Natural killer cell (primary cell): ENCODE data around the gene BCL2L2. TPM values are rescaled to one million over a fixed set of nuclear protein-coding genes. Genes with fewer than 3 reads are reported as not detected.

Experiments used
- ATAC-seq, 3 donors: fragments of 150-1000 bp in 2 of 3; fragments of 200-7000 bp in 1 of 3; cut with Tn5 transposase; 1 replicate in 1 of 3; 2 replicates in 2 of 3; pipeline ENCODE4 v1.10.0; 2021; ENCODE audit warnings: mild to moderate bottlenecking in 2 of 3, moderate library complexity in 2 of 3
- DNase-seq, 2 donors: peaks; one replicate each; pipeline versions ENCODE4 v3.0.0 to v3.0.0-alpha.2; 2013 to 2021; ENCODE audit warnings: mixed read lengths in 1 of 2
- H3K27ac ChIP-seq: one replicate; pipeline ENCODE4 v1.5.1; 2013; ENCODE audit warnings: mild to moderate bottlenecking, low read length
- H3K27me3 ChIP-seq: one replicate; pipeline ENCODE4 v1.6.1; 2013; ENCODE audit warnings: low read length; ENCODE audit not compliant: control insufficient read depth, insufficient read depth
- H3K36me3 ChIP-seq: one replicate; pipeline ENCODE4 v1.6.1; 2013; ENCODE audit warnings: low read length; ENCODE audit not compliant: control insufficient read depth, insufficient read depth
- H3K4me1 ChIP-seq: one replicate; pipeline ENCODE4 v1.6.1; 2013; ENCODE audit warnings: low read length; ENCODE audit not compliant: control insufficient read depth, insufficient read depth
- H3K4me3 ChIP-seq: one replicate; pipeline ENCODE4 v1.5.1; 2013; ENCODE audit warnings: low read length
- H3K9me3 ChIP-seq: one replicate; pipeline ENCODE4 v1.6.1; 2013; ENCODE audit warnings: low read length; ENCODE audit not compliant: control insufficient read depth, insufficient read depth
- H3K27ac Mint-ChIP-seq, 2 donors: one replicate each; pipeline ENCODE4 v1.8.0; 2022; ENCODE audit warnings: mild to moderate bottlenecking in 2 of 2, mixed read lengths in 2 of 2, moderate library complexity in 1 of 2
- H3K27me3 Mint-ChIP-seq, 2 donors: one replicate each; pipeline ENCODE4 v1.8.0; 2022; ENCODE audit warnings: low read depth in 2 of 2, mixed read lengths in 2 of 2
- H3K36me3 Mint-ChIP-seq: one replicate; pipeline ENCODE4 v1.8.0; 2022; ENCODE audit warnings: mixed read lengths
- H3K4me1 Mint-ChIP-seq, 2 donors: one replicate each; pipeline ENCODE4 v1.8.0; 2022; ENCODE audit warnings: mixed read lengths in 2 of 2
- H3K4me3 Mint-ChIP-seq: one replicate; pipeline ENCODE4 v1.8.0; 2022; ENCODE audit warnings: mild to moderate bottlenecking, moderate library complexity, mixed read lengths
- H3K9me3 Mint-ChIP-seq, 2 donors: one replicate each; pipeline ENCODE4 v1.8.0; 2022; ENCODE audit warnings: mixed read lengths in 2 of 2
- CTCF ChIP-seq: fragments of 200-600 bp; IDR thresholded peaks from one replicate; pipeline ENCODE4 v1.8.0; 2022; ENCODE audit warnings: antibody characterized with exemption
- WGBS: methylation state at CpG from one replicate; pipeline ENCODE4 v1.1.7; 2013; ENCODE audit warnings: missing lambda C conversion rate; ENCODE audit not compliant: insufficient coverage; 5-methylcytosine and 5-hydroxymethylcytosine counted together
- intact Hi-C: fragments of 100-400 bp; cut with micrococcal nuclease; formaldehyde crosslinking; loops from one replicate; pipeline ENCODE4 v1.14.2; 2022
- total RNA-seq, 4 donors: library from RNA; stranded (reverse); fragments of 120-200 nt in 1 of 4; gene quantifications; one replicate each; pipeline versions ENCODE4 v1.2.3 to v1.2.4, GENCODE V29; 2013 to 2022

Gene BCL2L2
- total RNA-seq, 3 donors from 2014 or later (not counting 1 experiment from before 2014, with no cell fraction given), result 13.8 to 25.3 (median 14.4) TPM

GRCh38 chr14:23286020-23286901 lies 20.4 kb upstream of the BCL2L2 start, which contains the start of gene HOMEZ:
Gene HOMEZ, minus strand, starts transcription at chr14:23286132. Its CDS starts 180 bp downstream, at chr14:23285952.
- WGBS, result 1% methylated on average over 53 of the region's 53 CpGs
- ATAC-seq, result peak; percentile 94 to 99 (median 97)
- Histone ChIP-seq H3K36me3 (no peaks in the 10 kb centered on the region), H3K9me3 (no peaks in the 10 kb centered on the region), H3K4me1 (peaks cover 10% of the 10 kb centered on the region), H3K27ac (peak within 1 kb of the TSS; percentile 78), H3K27me3 (no peaks in the 10 kb centered on the region), H3K4me3 (peak within 1 kb of the TSS; percentile 69)
- Mint-ChIP-seq H3K27ac (peak within 1 kb of the TSS; percentile 90 to 94), H3K9me3 (no peaks in the 10 kb centered on the region), H3K27me3 (no peaks in the 10 kb centered on the region), H3K4me3 (peak within 1 kb of the TSS; percentile 95), H3K36me3 (no peaks in the 10 kb centered on the region), H3K4me1 (peaks cover 13 to 18% of the 10 kb centered on the region in 2 donors)
- no peak for TF ChIP-seq CTCF
- DNase-seq, result peak; percentile 97
- intact Hi-C loops, result loop anchor here (1.0 kb wide), 2 partner anchors 15 to 35 kb away; partner anchors contain the start of gene PABPN1

GRCh38 chr14:23286902-23287479 lies 19.6 kb upstream of the BCL2L2 start:
- peak overlapping the region; percentile 73 for H3K27ac ChIP-seq
- Mint-ChIP-seq H3K4me3 (peak overlapping the region; percentile 95), H3K36me3 (no peaks in the 10 kb centered on the region), H3K9me3 (no peaks in the 10 kb centered on the region), H3K27ac (peak overlapping the region; percentile 90 to 94), H3K4me1 (peaks cover 13 to 18% of the 10 kb centered on the region in 2 donors), H3K27me3 (no peaks in the 10 kb centered on the region)
- DNase-seq, result no peak
- 72% methylated on average over 6 of the region's 6 CpGs for WGBS
- H3K27me3 ChIP-seq, result no peaks in the 10 kb centered on the region
- no peaks in the 10 kb centered on the region for H3K36me3 ChIP-seq
- no peaks in the 10 kb centered on the region for H3K9me3 ChIP-seq
- peak overlapping the region; percentile 69 for H3K4me3 ChIP-seq
- no peak for ATAC-seq
- no peak for TF ChIP-seq CTCF
- intact Hi-C loops, result loop anchor here (1.0 kb wide), 2 partner anchors 14 to 34 kb away; partner anchors contain the start of gene PABPN1
- H3K4me1 ChIP-seq, result peaks cover 10% of the 10 kb centered on the region

DNA sequence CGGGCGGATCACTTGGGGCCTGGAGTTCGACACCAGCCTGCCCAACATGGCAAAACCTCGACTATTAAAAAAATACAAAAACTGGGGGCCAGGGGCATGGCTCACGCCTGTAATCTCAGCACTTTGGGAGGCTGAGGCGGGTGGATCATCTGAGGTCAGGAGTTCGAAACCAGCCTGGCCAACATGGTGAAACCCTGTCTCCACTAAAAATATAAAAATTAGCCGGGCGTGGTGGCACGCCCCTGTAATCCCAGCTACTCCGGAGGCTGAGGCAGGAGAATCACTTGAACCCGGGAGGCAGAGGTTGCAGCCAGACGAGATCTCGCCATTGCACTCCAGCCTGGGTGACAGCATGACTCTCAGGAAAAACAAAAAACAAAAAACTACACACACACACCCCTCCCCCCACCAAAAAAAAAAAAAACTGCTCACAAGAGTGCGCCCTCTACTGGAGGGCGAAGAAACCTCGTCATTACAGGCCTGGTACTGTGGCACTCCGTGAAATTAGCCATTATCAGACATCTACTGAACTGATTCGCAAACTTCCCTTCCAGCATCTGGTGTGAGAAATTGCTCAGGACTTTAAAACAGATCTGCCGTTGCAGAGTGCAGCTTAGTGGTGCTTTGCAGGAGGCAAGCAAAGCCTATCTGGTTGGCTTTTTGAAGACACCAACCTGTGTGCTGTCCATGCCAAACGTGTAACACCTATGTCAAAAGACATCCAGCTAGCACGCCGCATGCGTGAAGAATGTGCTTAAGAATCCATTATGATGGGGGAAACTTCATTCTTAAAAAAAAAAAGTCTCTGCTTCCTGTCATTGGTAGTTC lies 11.7 kb upstream of the BCL2L2 start:
- H3K27ac ChIP-seq, result peak overlapping the region; percentile 8
- Mint-ChIP-seq H3K9me3 (no peaks in the 10 kb centered on the region), H3K4me1 (peaks cover 7 to 8% of the 10 kb centered on the region in 2 donors), H3K27ac (peak overlapping the region; percentile 68 to 77), H3K36me3 (no peaks in the 10 kb centered on the region), H3K4me3 (peak overlapping the region; percentile 47), H3K27me3 (no peaks in the 10 kb centered on the region)
- H3K4me3 ChIP-seq, result no peak overlapping the region
- TF ChIP-seq CTCF, result peak; percentile 86
- 36% methylated on average over 24 of the region's 24 CpGs for WGBS
- DNase-seq, result peak; percentile 51 to 89
- H3K27me3 ChIP-seq, result no peaks in the 10 kb centered on the region
- intact Hi-C loops, result no loop called here
- peaks cover 15% of the 10 kb centered on the region for H3K36me3 ChIP-seq
- H3K4me1 ChIP-seq, result peaks cover 11% of the 10 kb centered on the region
- ATAC-seq, result peak; percentile 91 to 94 (median 93)
- H3K9me3 ChIP-seq, result no peaks in the 10 kb centered on the region
